SK-N-SH treated with all-trans-retinoic acid at 6 μM for 48 hours (cell line): ENCODE results near the gene AOPEP.

Experiments used
- ATAC-seq: fragments of 200-7000 bp; cut with Tn5 transposase; 3 replicates; pipeline ENCODE4 v1.9.1; 2020; ENCODE audit warnings: mild to moderate bottlenecking, moderate library complexity
- BACH2 ChIP-seq: fragments of 250-450 bp; sonication (Bioruptor Pico); IDR thresholded peaks from 2 replicates; pipeline ENCODE4 v1.9.0; 2021; ENCODE audit warnings: mild to moderate bottlenecking, borderline replicate concordance
- CREB5 ChIP-seq: fragments of 250-450 bp; sonication (Bioruptor Pico); IDR thresholded peaks from 2 replicates; pipeline ENCODE4 v1.5.1; 2020; ENCODE audit warnings: low read depth, mild to moderate bottlenecking, moderate library complexity
- CSDC2 ChIP-seq: fragments of 250-450 bp; sonication (Bioruptor Pico); IDR thresholded peaks from 2 replicates; pipeline ENCODE4 v1.5.0; 2020; ENCODE audit warnings: mild to moderate bottlenecking, moderate library complexity
- ESRRG ChIP-seq: fragments of 250-450 bp; sonication (Bioruptor Pico); IDR thresholded peaks from 2 replicates; pipeline ENCODE4 v1.6.1; 2021; ENCODE audit warnings: mild to moderate bottlenecking
- OSR1 ChIP-seq: fragments of 250-450 bp; sonication (Bioruptor Pico); IDR thresholded peaks from 2 replicates; pipeline ENCODE4 v1.8.0; 2022; ENCODE audit warnings: moderate library complexity, mild to moderate bottlenecking, inconsistent platforms
- POU6F1 ChIP-seq: fragments of 250-450 bp; sonication (Bioruptor Pico); IDR thresholded peaks from 2 replicates; pipeline ENCODE4 v1.8.0; 2021; ENCODE audit warnings: low read depth, mild to moderate bottlenecking, moderate library complexity, borderline replicate concordance
- SNAI2 ChIP-seq: fragments of 250-450 bp; sonication (Bioruptor Pico); IDR thresholded peaks from 2 replicates; pipeline ENCODE4 v1.5.0; 2020; ENCODE audit warnings: mild to moderate bottlenecking, moderate library complexity
- TSHZ2 ChIP-seq: fragments of 250-450 bp; sonication (Bioruptor Pico); IDR thresholded peaks from 2 replicates; pipeline ENCODE4 v1.5.0; 2020; ENCODE audit warnings: mild to moderate bottlenecking, moderate library complexity
- ZC3H10 ChIP-seq: fragments of 250-450 bp; sonication (Bioruptor Pico); IDR thresholded peaks from 2 replicates; pipeline ENCODE4 v1.5.1; 2021; ENCODE audit warnings: mild to moderate bottlenecking, moderate library complexity
- ZFP30 ChIP-seq: fragments of 450-650 bp; formaldehyde crosslinking; IDR thresholded peaks from 2 replicates; pipeline ENCODE4 v1.5.0; 2022; ENCODE audit warnings: mild to moderate bottlenecking, moderate library complexity
- ZNF565 ChIP-seq: fragments of 450-650 bp; formaldehyde crosslinking; conservative IDR thresholded peaks from 2 replicates; pipeline ENCODE4 v1.5.0; 2020; ENCODE audit warnings: low read depth, mild to moderate bottlenecking, moderate library complexity
- ZNF70 ChIP-seq: fragments of 450-650 bp; formaldehyde crosslinking; IDR thresholded peaks from 2 replicates; pipeline ENCODE4 v1.5.0; 2020; ENCODE audit warnings: mild to moderate bottlenecking, moderate library complexity

Gene AOPEP

GRCh38 chr9:95134457-95134881 is 408.0 kb downstream of the AOPEP start:
- no peak for ATAC-seq
- no peak for TF ChIP-seq SNAI2 (CRISPR knock-in tag)
- TF ChIP-seq, all 23 proteins: peak for 0

GRCh38 chr9:95135756-95136155 is 409.3 kb downstream of the AOPEP start:
- TF ChIP-seq POU6F1 (CRISPR knock-in tag) (no peak), ESRRG (CRISPR knock-in tag) (no peak), CSDC2 (no peak), ZFP30 (CRISPR knock-in tag) (no peak), CREB5 (CRISPR knock-in tag) (no peak), BACH2 (CRISPR knock-in tag) (no peak), OSR1 (CRISPR knock-in tag) (no peak), TSHZ2 (no peak), ZNF565 (no peak), ZNF70 (CRISPR knock-in tag) (no peak), ZC3H10 (CRISPR knock-in tag) (no peak)
- ATAC-seq: no peak
